Activated CD4-positive, CD25-positive, alpha-beta regulatory T cell (primary cell): Measurements from ENCODE around the gene FARSA.
"Not testable (repeated sequence)": the region's sequence is repeated elsewhere in the genome, so short reads cannot be mapped to it uniquely, and the experiment has no call there.

ENCODE experiments used
- DNase-seq, 4 experiments: peaks; one replicate each; lab custom pipeline; 2025; lab: John Stamatoyannopoulos, UW

The FARSA gene

DNA sequence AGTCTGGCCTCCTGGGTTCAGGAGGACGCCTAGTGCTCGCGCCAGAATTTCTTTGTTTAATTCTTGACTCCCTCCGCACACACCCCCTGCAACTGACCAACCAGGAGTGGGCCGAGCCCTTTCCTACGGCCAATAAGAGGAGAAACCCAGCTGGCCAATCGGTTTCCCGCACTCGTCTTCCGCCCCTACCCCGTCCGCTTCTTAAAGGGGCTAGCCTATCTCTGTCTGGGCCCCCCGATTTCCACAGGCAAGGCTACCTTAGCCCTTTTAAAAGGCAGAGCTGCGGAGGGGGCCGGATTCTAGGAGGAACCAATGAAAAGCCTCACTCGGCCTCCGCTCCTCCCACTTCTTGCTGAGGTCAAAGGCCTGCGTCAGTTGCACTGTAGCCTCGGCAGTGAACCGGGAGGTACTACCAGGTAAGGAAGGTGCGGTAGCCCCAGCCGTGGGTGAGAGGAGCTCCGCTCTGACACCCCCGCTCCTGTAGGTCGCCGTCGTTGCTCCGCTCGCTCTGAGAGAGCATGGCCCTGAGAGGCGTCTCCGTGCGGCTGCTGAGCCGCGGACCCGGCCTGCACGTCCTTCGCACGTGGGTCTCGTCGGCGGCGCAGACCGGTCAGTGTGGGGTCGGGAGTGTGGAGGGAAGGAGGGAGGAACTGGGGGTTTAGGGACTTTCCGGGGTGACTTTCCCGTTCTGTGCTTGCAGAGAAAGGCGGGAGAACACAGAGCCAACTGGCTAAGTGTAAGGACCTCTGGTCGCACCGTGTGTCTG, 42.5 kb downstream of the FARSA start, which contains the start of gene GCDH:
Gene GCDH, plus strand, starts transcription at position 374 of the 766 bp plus-strand sequence. Its CDS starts 145 bp downstream, at position 519.
- DNase-seq: peak; percentile 82 to 91 (median 89)

DNA sequence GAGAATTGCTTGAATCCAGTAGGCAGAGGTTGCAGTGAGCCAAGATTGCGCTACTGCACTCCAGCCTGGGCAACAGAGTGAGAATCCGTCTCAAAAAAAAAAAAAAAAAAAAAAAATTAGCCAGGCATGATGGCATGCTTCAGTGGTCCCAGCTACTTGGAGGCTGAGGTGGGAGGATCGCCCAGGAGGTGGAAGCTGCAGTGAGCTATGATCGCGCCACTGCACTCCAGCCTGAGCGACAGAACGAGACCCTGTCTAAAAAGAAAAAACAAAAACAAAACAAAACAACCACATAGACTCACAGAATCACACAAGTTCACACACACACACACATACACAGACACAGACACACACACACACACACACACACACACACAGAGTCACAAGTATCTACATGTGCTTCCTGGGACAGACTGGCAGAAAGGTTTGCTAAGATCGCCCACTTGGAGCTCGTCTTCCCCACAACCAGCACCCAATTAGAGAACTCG, 43.2 kb downstream of the FARSA start:
- DNase-seq: not testable (repeated sequence)

DNA sequence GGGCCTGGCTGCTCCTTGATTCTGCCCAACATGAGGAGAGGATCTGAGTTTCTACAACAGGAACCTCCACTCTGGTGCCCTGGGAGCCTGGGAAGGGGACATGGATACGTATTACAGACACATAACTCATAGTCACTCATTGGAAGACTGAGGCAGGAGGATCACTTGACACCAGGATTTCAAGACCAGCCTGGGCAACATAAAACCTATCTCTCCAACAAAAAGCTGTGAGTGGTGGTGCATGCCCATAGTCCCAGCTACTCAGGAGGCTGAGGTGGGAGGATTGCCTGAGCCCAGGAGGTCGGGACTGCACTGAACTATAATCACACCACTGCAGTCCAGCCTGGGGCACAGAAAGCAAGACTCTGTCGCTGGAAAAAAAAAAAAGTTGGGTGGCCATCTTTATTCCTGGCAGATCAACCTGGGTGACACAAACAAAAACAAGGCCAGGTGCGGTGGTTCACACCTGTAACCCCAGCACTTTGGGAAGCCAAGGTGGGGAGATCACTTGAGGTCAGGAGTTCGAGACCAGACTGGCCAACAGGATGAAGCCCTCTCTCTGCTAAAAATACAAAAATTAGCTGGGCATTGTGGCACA, 45.4 kb downstream of the FARSA start:
- no peak for DNase-seq

DNA sequence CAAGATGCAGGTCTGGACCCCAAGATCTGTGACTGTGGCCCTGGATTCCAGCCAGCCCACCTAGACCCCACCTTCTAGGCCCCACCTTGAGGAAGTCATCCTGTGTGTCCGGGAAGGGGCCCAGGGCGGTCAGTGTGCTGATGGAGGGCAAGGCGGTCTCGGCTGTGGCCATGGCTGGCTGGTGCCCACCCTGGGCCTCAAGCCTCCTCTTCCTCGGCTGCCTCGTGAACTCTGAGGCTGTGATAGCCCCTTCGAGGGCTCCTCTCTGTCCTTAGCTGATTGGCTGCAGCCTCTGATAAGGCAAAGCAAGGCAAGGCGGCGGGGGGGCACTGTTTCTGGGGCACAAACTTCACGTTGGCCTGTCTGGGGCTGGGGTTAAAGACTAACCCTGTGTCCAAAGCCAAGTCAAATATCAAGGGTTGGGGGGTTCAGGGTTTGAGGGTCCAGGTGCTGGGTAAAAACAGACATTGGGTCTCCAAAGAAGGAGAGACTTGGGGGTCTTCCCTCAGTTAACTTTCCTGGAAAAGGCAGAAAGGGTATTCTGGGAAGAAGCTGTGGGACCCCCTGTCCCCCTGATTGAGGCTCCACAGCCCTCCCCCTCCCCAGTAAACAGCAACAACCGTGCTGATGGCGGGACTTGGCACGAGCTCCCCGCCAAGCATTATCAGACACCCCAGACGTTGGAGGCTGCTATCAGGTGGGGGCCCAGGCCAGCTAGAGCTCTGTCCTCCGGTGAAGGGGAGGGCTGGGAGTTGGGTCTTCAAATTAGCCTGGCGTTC, 46.4 kb downstream of the FARSA start, which contains the start of gene KLF1:
Gene KLF1, minus strand, starts transcription at position 233 of the 779 bp plus-strand sequence. Its CDS starts 61 bp downstream, at position 172.
- DNase-seq: no peak

DNA sequence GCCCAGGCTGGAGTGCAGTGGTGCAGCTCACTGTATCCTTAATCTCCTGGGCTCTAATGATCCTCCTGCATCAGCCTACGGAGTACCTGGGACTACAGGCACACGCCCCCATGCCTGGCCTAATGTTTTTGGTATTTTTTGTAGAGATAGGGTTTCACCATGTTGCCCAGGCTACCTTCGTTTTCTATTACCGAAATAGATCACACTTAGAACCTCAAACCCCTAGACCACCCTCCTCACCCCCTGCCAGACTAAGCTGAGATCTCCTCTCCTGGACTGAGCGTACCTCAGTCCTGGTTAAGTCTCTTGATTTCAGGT, 46.9 kb downstream of the FARSA start:
- no peak for DNase-seq

DNA sequence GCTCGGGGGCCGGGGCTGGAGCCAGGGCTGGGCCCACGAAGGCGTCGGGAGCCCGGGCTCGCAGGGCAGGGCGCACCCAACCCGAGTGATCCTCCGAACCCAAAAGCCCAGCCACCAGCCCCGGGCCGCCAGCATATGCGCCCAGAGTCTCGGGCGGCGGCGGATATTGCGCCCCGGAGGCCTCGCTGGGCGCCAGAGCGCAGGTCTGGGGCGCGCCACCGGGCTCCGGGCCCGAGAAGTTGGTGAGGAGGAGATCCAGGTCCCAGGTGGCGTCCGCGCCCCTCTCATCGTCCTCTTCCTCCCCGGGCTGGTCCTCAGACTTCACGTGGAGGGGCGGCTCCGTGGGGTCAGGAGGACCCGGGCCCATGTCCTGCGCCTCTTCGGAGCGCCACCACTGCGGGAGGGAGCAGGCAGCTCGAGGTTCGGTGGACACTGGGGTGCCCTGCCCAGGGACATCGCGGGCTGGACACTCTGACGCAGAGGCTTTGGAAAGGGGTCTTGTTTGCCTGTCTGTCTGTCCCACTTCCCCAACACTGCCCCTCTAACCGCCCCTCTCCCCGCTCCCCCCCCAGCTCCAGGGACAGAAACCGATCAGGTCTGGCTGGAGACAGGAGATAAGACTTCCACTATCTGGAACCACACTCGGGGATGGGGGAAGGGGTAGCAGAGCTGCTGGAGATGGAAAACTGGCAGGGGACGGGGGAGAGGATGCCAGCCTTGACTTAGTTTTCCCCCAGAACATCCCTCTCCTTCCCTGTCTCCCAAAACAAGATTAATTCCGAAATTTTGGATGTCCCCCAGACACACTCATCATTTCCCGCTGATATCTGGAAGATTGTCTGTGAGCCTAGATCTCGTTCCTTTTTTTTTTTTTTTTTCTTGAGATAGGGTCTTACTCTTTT, 47.5 kb downstream of the FARSA start:
- DNase-seq: no peak

DNA sequence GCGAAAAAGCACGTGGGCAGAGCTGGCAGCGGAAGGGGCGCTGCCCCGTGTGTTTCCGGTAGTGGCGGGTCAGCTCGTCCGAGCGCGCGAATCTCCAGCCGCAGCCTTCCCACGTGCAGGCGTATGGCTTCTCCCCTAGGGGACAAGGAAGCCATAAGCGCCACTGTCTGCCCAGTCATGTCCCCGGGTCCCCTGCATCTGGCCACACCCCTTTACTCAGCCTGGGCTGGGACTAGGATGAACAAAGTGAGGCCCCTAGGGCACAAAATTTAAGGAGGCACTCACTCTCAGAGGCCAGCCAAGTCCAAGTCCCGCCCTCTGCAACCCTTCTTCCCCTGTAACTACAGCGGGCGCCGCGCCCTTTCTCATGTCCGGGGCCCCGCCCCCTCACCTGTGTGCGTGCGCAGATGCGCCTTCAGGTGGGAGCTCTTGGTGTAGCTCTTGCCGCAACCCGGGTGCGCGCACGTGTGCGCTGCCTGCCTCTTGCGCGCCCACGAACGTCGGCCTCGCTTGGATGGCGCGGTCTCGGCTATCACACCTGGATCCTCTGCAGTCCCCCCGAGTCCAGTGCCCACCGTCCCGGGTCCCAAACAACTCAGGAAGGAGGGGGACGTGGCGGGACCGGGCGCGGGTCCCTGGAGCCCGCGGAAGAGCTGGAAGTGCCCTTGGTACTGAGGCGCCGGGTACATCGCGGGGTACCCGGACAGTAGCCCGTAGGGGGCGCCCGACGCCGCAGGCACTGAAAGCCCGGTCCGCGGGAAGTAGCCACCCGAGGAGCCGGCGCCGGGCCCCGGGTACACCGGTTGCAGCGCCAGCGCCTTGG, 48.4 kb downstream of the FARSA start:
- peak; percentile 72 to 75 (median 73) for DNase-seq

DNA sequence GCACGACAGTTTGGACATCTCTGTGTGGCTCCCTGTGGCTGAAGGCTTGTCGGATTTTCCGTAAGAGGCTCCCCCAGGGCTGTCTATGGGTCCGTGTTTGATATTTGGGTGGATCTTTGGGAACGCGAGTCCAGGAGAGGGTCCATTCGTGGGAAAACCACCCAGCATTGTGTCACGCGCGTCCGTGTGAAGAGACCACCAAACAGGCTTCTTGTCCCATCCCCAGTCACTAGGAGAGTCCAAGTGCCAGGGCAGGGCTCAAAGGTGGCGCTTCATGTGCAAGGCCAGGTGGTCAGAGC, 48.9 kb downstream of the FARSA start:
- no peak for DNase-seq

DNA sequence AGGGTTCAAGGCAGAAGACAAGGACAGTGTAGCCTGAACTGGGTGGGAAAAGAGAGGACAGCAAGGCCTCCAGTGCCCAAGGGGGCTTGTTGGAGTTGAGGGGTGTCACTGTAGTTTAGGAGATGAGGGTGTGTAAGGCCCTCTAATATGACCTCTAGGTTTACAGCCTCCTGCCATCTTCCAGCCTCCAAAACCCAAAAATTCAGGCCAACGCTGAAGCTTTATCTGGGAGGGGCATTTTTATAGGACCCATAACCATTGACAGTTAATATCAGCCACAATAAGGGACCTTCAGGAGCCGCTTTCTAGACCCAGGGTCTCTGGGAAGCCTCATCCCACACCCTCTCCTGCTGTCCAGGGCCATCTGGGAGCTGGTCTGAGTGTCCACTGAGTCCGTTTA, 49.3 kb downstream of the FARSA start:
- no peak for DNase-seq

DNA sequence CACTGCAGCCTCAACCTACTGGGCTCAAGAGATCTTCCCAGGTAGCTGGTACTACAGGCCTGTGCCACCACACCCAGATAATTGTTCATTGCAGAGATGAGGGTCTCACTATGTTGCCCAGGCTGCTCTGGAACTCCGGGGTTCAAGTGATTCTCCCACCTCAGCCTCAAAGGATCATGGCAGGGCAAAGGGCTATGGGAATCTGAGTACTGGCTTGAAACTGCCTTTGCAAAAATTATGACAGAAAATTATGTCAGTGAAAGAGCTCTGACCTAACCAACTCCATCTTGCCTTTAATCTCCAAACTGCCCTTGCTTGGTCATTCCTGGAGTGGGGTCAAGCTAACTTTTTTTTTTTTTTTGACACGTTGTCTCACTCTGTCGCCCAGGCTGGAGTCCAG, 50.9 kb downstream of the FARSA start:
- DNase-seq: no peak

DNA sequence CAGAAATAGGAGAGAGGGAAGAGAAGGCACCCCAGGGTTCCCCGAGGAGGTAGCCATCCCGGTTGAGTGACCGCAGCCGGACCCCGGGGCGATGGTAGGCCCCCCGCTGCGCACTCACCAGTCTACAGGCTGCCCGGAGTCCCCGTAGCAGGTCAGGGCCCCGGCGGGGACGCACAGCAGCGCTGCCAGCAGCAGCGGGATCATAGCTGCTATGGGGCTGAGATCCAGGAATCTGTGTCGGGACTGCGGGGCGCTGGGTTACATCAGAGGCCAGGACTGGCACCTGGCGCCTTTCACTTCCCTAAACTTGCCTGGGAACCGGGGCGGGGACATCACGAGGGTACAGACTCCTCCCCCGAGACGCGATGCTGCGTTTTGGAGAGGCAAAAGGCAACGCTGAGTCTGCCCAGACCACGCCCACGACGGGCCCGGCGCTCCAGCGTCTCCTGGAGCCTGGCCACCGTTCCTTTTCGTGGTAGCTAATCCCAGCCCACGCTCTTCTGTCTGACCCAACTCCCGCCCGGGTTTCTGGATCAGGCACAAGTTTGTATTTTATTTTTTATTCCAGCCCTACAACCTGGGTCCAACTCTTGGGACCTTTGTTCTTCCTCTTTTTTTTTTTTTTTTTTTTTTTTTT, 52.2 kb downstream of the FARSA start, which contains the start of gene DNASE2:
Gene DNASE2, minus strand, starts transcription at position 278 of the 637 bp plus-strand sequence. Its CDS starts 74 bp downstream, at position 204.
- peak; percentile 64 to 75 (median 70) for DNase-seq

DNA sequence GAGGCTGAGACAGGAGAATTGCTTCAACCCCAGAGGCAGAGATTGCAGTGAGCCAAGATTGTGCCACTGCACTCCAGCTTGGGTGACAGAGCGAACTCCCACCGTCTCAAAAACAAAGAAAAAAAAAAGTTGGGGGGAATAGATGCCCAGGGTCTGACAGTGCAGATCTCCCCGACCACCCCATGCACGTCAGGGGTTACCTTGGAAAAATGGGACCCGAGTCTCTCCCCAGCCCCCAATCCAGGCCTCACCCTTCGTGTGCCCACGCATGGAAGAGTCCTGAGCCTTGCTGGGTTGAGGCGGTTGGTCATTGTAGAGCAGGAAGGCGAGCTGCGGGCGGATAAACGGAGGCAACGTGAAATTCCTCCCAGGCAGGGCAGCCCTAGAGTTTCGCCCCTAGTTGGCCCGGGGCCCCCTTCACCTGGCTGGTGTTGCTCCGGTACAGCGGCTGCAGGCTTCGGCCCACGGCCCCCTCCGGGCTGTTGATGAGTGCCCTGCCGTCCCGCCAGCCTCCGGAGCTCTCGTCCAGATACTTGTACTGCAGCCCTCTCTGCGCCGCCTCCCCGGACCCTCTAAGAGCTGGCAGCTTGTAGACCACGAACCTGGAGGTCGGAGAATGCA, 52.9 kb downstream of the FARSA start:
- no peak for DNase-seq

DNA sequence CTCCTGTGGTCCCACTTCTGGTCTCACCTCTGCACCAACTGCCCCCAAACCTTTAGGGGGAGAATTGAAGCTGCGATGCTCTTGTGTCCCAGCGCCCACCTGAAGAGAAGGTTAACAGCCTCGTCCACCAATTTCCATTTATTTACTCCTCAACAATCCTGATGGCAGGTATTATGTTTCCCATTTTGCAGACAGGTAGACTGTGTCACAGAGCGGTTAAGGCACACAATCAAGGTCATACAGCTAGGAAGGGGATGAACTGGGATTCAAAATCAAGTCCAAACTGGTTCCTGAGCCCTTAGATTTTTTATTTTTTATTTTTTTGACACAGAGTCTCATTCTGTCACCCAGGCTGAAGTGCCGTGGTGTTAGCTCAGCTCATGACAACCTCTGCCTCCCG, 58.4 kb downstream of the FARSA start:
- DNase-seq: no peak

DNA sequence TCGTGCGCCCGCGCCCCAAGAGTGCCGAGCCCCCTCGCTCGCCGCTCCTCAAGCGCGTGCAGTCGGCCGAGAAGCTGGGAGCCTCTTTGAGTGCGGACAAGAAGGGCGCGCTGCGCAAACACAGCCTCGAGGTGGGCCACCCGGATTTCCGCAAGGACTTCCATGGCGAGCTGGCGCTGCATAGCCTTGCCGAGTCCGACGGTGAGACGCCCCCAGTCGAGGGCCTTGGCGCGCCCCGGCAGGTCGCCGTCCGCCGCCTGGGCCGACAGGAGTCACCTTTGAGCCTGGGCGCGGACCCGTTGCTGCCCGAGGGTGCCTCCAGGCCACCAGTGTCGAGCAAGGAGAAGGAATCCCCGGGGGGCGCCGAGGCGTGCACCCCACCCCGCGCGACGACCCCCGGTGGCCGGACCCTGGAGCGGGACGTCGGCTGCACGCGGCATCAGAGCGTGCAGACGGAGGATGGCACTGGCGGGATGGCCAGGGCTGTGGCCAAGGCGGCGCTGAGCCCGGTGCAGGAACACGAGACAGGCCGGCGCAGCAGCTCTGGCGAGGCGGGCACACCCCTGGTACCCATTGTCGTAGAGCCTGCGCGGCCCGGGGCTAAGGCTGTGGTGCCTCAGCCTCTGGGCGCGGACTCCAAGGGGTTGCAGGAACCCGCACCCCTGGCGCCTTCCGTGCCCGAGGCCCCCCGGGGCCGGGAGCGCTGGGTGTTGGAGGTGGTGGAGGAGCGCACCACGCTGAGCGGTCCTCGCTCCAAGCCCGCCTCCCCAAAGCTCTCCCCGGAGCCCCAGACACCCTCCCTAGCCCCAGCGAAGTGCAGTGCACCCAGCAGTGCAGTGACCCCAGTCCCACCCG, 59.4 kb downstream of the FARSA start:
- no peak for DNase-seq

DNA sequence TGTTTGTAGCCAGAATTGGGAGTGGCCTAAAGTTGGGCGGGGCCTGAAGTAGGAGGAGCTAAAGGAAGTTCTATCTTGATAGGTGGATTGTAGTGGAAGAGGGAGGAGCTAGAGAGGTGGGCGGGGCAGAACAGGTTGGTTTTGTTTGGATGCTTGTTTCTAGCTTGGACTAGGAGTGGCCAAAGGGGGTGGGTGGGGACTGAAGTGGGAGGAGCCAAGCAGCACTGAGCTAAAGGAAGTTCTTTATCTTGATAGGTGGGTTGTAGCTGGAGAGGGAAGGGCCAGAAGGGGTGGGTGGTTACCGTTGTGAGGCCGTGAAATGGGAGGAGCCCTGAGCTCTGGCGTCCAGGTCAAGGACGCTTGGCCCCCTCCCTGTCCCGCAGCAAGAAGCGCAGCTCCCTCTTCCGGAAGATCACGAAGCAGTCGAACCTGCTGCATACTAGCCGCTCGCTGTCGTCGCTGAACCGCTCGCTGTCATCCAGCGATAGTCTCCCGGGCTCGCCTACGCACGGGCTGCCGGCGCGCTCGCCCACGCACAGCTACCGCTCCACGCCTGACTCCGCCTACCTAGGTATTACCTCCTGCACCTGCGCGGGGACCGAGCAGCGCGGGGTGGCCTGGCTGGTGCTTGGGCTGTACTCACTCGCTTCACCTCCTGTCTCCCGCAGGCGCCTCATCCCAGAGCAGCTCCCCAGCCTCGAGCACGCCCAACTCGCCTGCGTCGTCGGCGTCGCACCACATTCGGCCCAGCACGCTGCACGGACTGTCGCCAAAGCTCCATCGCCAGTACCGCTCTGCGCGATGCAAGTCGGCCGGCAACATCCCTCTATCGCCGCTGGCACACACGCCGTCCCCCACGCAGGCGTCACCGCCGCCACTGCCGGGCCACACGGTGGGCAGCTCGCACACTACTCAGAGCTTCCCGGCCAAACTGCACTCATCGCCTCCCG, 60.3 kb downstream of the FARSA start:
- peak in 1 of 4 experiments; percentile 16 for DNase-seq
